GM23338 (cell line): ENCODE results near the gene TAF15. TPM values are rescaled to one million over a fixed set of nuclear protein-coding genes. Genes with fewer than 3 reads are reported as not detected.

Experiments
- ATAC-seq: fragments of 200-7000 bp; cut with Tn5 transposase; 3 replicates; pipeline ENCODE4 v1.9.1; 2020
- DNase-seq: peaks from one replicate; pipeline ENCODE4 v3.0.0-alpha.2; 2015; ENCODE audit warnings: low spot score
- H2AFZ ChIP-seq: fragments of 200-600 bp; sonication (generic); 2 replicates; pipeline ENCODE4 v1.8.0; 2016; ENCODE audit warnings: antibody characterized with exemption, mild to moderate bottlenecking, moderate library complexity
- H3F3A ChIP-seq: fragments of 200-600 bp; sonication (generic); replicated peaks from 2 replicates; pipeline ENCODE4 v1.8.0; 2017; ENCODE audit warnings: antibody characterized with exemption, mixed run types, low read depth
- H3K27ac ChIP-seq: fragments of 200-600 bp; sonication (generic); 2 replicates; pipeline ENCODE4 v1.6.1; 2016; ENCODE audit warnings: low read depth
- H3K27me3 ChIP-seq: fragments of 200-600 bp; sonication (generic); 2 replicates; pipeline ENCODE4 v1.8.0; 2016; ENCODE audit warnings: mild to moderate bottlenecking, mixed run types, moderate library complexity; ENCODE audit not compliant: insufficient read depth
- H3K36me3 ChIP-seq: fragments of 200-600 bp; sonication (generic); 2 replicates; pipeline ENCODE4 v1.8.0; 2016; ENCODE audit warnings: mild to moderate bottlenecking; ENCODE audit not compliant: insufficient read depth
- H3K4me1 ChIP-seq: fragments of 200-600 bp; sonication (generic); 2 replicates; pipeline ENCODE4 v1.8.0; 2016; ENCODE audit warnings: mild to moderate bottlenecking, moderate library complexity; ENCODE audit not compliant: insufficient read depth
- H3K4me2 ChIP-seq: fragments of 200-600 bp; sonication (generic); 2 replicates; pipeline ENCODE4 v1.7.1; 2017; ENCODE audit warnings: mixed run types
- H3K4me3 ChIP-seq: fragments of 200-600 bp; sonication (generic); 2 replicates; pipeline ENCODE4 v1.6.1; 2016; ENCODE audit warnings: mixed run types
- H3K79me2 ChIP-seq: fragments of 200-600 bp; sonication (generic); replicated peaks from 2 replicates; pipeline ENCODE4 v1.8.0; 2017; ENCODE audit warnings: mild to moderate bottlenecking; ENCODE audit not compliant: insufficient read depth
- H3K9me2 ChIP-seq: fragments of 200-600 bp; sonication (generic); 2 replicates; pipeline ENCODE4 v1.8.0; 2017; ENCODE audit not compliant: insufficient read depth
- H4K20me1 ChIP-seq: fragments of 200-600 bp; sonication (generic); replicated peaks from 2 replicates; pipeline ENCODE4 v1.8.0; 2017; ENCODE audit warnings: mild to moderate bottlenecking; ENCODE audit not compliant: insufficient read depth
- H3K27ac Mint-ChIP-seq: 2 replicates; pipeline ENCODE4 v1.8.0; 2020; ENCODE audit warnings: inconsistent platforms, mild to moderate bottlenecking, moderate library complexity, mixed read lengths
- H3K27me3 Mint-ChIP-seq: 3 replicates; pipeline ENCODE4 v1.8.0; 2022; ENCODE audit warnings: low read depth, mild to moderate bottlenecking, moderate library complexity, mixed read lengths, inconsistent platforms; ENCODE audit not compliant: insufficient read depth, poor library complexity
- H3K36me3 Mint-ChIP-seq: 3 replicates; pipeline ENCODE4 v1.8.0; 2021; ENCODE audit warnings: low read depth, mild to moderate bottlenecking, inconsistent platforms, moderate library complexity, mixed read lengths
- H3K4me1 Mint-ChIP-seq: 3 replicates; pipeline ENCODE4 v1.8.0; 2020; ENCODE audit warnings: mild to moderate bottlenecking, inconsistent platforms, mixed read lengths
- H3K4me3 Mint-ChIP-seq: 3 replicates; pipeline ENCODE4 v1.8.0; 2021; ENCODE audit warnings: moderate library complexity, mild to moderate bottlenecking, inconsistent platforms, mixed read lengths
- H3K9me3 Mint-ChIP-seq: 3 replicates; pipeline ENCODE4 v1.8.0; 2020; ENCODE audit warnings: moderate library complexity, mild to moderate bottlenecking, inconsistent platforms, mixed read lengths
- ETS1 ChIP-seq: IDR thresholded peaks from 2 replicates; pipeline ENCODE4 v1.6.1; 2016; ENCODE audit warnings: antibody characterized with exemption
- JUNB ChIP-seq: IDR thresholded peaks from one replicate; pipeline ENCODE4 v1.6.1; 2016; ENCODE audit warnings: antibody characterized with exemption; ENCODE audit not compliant: unreplicated experiment
- NANOG ChIP-seq: IDR thresholded peaks from 2 replicates; pipeline ENCODE4 v1.6.1; 2016; ENCODE audit warnings: antibody characterized with exemption, borderline replicate concordance
- STAT1 ChIP-seq: IDR thresholded peaks from one replicate; pipeline ENCODE4 v1.6.1; 2016; ENCODE audit warnings: antibody characterized with exemption; ENCODE audit not compliant: unreplicated experiment
- ZNF331 ChIP-seq: fragments of 250-450 bp; sonication (Bioruptor Pico); IDR thresholded peaks from 2 replicates; pipeline ENCODE4 v1.5.0; 2020; ENCODE audit warnings: low read depth, mild to moderate bottlenecking, moderate library complexity
- polyA plus RNA-seq: library from polyadenylated mRNA; unstranded; fragments of >200 nt; fragmentation: Nextera tagmentation; extraction: Ambion mirVana; gene quantifications from 2 replicates; pipeline ENCODE4 v1.2.1, GENCODE V29; 2016
- total RNA-seq: library from RNA; depleted of rRNA; stranded (reverse); fragments of >200 nt; shearing (Covaris generic); gene quantifications from 2 replicates; pipeline ENCODE4 v1.2.3, GENCODE V29; 2014
- TF ChIP-seq, protein P1 (sequence below): fragments of 250-450 bp; sonication (Bioruptor Pico); IDR thresholded peaks from 2 replicates; pipeline ENCODE4 v1.5.0; 2020; ENCODE audit warnings: mild to moderate bottlenecking, moderate library complexity

The TAF15 gene
- total and polyA plus RNA-seq, 2 experiments from 2014 or later, result 33.8 to 109 TPM

DNA sequence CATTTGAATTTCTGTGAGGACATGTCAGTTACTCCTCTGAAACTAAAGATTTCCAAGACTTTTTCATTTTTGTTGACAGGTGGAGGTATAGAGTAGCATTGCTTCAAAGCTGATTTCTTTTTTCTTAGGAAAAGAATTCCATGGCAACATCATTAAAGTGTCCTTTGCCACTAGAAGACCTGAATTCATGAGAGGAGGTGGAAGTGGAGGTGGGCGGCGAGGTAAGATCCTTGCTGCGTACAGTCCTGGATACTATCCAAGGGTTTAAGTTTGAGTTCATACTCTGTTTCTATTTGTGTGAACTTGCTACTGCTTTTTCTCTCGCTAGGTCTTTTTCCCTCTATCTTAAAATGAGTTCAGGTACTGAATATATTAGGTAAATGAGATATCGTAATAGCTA lies 33.0 kb downstream of the TAF15 start:
- no peaks in the 10 kb centered on the region for H3K9me2 ChIP-seq
- no peaks in the 10 kb centered on the region for H3K4me1 ChIP-seq
- DNase-seq (no peak), ATAC-seq (no peak)
- no peaks in the 10 kb centered on the region for H3K27me3 ChIP-seq
- no peak overlapping the region for H3K4me3 ChIP-seq
- Mint-ChIP-seq H3K9me3 (no peaks in the 10 kb centered on the region), H3K27me3 (no peaks in the 10 kb centered on the region), H3K4me3 (no peak overlapping the region), H3K27ac (no peak overlapping the region; the same call in 1 of the 2 replicates), H3K36me3 (peaks cover 93% of the 10 kb centered on the region), H3K4me1 (no peaks in the 10 kb centered on the region)
- peaks cover 91% of the 10 kb centered on the region for H3K36me3 ChIP-seq
- peaks cover 11% of the 10 kb centered on the region; the same call in 1 of the 2 replicates for H3F3A ChIP-seq
- H3K27ac ChIP-seq, result no peak overlapping the region
- H4K20me1 ChIP-seq, result peaks cover 38% of the 10 kb centered on the region
- H3K79me2 ChIP-seq, result peaks cover 13% of the 10 kb centered on the region
- TF ChIP-seq, protein P1, sequence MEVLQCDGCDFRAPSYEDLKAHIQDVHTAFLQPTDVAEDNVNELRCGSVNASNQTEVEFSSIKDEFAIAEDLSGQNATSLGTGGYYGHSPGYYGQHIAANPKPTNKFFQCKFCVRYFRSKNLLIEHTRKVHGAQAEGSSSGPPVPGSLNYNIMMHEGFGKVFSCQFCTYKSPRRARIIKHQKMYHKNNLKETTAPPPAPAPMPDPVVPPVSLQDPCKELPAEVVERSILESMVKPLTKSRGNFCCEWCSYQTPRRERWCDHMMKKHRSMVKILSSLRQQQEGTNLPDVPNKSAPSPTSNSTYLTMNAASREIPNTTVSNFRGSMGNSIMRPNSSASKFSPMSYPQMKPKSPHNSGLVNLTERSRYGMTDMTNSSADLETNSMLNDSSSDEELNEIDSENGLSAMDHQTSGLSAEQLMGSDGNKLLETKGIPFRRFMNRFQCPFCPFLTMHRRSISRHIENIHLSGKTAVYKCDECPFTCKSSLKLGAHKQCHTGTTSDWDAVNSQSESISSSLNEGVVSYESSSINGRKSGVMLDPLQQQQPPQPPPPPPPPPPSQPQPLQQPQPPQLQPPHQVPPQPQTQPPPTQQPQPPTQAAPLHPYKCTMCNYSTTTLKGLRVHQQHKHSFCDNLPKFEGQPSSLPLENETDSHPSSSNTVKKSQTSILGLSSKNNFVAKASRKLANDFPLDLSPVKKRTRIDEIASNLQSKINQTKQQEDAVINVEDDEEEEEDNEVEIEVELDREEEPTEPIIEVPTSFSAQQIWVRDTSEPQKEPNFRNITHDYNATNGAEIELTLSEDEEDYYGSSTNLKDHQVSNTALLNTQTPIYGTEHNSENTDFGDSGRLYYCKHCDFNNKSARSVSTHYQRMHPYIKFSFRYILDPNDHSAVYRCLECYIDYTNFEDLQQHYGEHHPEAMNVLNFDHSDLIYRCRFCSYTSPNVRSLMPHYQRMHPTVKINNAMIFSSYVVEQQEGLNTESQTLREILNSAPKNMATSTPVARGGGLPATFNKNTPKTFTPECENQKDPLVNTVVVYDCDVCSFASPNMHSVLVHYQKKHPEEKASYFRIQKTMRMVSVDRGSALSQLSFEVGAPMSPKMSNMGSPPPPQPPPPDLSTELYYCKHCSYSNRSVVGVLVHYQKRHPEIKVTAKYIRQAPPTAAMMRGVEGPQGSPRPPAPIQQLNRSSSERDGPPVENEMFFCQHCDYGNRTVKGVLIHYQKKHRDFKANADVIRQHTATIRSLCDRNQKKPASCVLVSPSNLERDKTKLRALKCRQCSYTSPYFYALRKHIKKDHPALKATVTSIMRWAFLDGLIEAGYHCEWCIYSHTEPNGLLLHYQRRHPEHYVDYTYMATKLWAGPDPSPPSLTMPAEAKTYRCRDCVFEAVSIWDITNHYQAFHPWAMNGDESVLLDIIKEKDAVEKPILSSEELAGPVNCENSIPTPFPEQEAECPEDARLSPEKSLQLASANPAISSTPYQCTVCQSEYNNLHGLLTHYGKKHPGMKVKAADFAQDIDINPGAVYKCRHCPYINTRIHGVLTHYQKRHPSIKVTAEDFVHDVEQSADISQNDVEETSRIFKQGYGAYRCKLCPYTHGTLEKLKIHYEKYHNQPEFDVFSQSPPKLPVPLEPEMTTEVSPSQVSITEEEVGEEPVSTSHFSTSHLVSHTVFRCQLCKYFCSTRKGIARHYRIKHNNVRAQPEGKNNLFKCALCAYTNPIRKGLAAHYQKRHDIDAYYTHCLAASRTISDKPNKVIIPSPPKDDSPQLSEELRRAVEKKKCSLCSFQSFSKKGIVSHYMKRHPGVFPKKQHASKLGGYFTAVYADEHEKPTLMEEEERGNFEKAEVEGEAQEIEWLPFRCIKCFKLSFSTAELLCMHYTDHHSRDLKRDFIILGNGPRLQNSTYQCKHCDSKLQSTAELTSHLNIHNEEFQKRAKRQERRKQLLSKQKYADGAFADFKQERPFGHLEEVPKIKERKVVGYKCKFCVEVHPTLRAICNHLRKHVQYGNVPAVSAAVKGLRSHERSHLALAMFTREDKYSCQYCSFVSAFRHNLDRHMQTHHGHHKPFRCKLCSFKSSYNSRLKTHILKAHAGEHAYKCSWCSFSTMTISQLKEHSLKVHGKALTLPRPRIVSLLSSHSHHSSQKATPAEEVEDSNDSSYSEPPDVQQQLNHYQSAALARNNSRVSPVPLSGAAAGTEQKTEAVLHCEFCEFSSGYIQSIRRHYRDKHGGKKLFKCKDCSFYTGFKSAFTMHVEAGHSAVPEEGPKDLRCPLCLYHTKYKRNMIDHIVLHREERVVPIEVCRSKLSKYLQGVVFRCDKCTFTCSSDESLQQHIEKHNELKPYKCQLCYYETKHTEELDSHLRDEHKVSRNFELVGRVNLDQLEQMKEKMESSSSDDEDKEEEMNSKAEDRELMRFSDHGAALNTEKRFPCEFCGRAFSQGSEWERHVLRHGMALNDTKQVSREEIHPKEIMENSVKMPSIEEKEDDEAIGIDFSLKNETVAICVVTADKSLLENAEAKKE (CRISPR knock-in tag), result no peak
- TF ChIP-seq NANOG (no peak), STAT1 (no peak), JUNB (no peak), ETS1 (no peak), ZNF331 (CRISPR knock-in tag) (no peak)
- H3K4me2 ChIP-seq, result no peak overlapping the region
- H2AFZ ChIP-seq, result no peak overlapping the region
